Right ventricle myocardium superior (tissue), 1 donor: Measurements from ENCODE around the gene KLHL14. TPM values are rescaled to one million over a fixed set of nuclear protein-coding genes. Genes with fewer than 3 reads are reported as not detected.
"Not testable (repeated sequence)": the region's sequence is repeated elsewhere in the genome, so short reads cannot be mapped to it uniquely, and the experiment has no call there.

Source experiments
- ATAC-seq: fragments of 200-7000 bp; cut with Tn5 transposase; one replicate; pipeline ENCODE4 v1.9.1; 2020; ENCODE audit warnings: mild to moderate bottlenecking; ENCODE audit not compliant: poor library complexity
- DNase-seq: peaks from one replicate; pipeline ENCODE4 v3.0.0-alpha.2; 2020
- intact Hi-C: fragments of 100-400 bp; cut with DNase I; formaldehyde crosslinking; loops from one replicate; pipeline ENCODE4 v1.11.2; 2022
- long read RNA-seq: library from polyadenylated mRNA; unstranded; transcript quantifications from one replicate; pipeline ENCODE4 v2.0.0, GENCODE V29; 2021
- total RNA-seq: library from RNA; stranded (reverse); fragmentation: NEBNext Ultra II Directional; extraction: Animal tissue kit (Norgen Biotek cat#: 25700); gene quantifications from one replicate; pipeline ENCODE4 v1.2.1, GENCODE V29; 2021
- donor health status: DM: no; HTN: yes; CAD: no; lungs with severe emphysema.

KLHL14 gene, protein sequence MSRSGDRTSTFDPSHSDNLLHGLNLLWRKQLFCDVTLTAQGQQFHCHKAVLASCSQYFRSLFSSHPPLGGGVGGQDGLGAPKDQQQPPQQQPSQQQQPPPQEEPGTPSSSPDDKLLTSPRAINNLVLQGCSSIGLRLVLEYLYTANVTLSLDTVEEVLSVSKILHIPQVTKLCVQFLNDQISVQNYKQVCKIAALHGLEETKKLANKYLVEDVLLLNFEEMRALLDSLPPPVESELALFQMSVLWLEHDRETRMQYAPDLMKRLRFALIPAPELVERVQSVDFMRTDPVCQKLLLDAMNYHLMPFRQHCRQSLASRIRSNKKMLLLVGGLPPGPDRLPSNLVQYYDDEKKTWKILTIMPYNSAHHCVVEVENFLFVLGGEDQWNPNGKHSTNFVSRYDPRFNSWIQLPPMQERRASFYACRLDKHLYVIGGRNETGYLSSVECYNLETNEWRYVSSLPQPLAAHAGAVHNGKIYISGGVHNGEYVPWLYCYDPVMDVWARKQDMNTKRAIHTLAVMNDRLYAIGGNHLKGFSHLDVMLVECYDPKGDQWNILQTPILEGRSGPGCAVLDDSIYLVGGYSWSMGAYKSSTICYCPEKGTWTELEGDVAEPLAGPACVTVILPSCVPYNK
- total RNA-seq = not detected
- long read RNA-seq = 0 reads

DNA sequence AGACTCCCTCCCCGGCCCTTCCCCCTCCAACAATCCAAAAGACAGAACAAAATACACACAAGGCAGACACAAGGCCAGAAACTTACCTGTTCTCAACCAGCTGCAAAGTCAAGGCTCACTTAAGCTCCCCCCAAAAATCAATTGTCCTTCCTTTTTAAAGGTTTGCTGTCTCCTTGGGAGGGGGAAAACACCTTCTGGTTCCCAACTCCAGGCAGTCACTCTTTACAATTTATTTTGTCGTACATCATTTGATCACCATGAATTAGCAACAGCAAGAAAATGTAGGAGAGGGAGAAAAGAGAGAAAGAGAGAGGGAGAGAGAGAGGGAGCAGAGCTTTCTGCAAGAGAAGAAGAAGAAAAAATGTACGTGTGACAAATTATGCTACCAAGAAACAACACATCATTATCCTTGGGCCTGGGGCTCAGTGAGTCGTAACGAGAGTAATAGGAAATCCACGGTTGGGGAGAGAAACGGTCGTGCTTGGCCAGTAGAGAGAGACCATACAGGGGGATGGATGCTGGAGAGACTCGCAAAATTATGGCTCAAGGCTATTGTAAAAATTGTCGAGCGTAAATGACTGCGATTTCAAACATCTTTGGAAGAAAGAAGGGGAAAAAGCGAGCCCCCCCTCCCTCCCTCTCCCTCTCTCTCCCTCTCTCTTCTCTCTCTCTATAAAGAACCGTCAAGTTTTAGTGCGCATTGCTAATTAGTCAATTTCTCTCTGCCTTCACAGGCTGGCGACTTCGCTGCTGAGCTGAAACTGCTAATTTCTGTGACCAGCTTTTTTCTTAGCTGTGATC lies at the start of gene KLHL14:
Gene KLHL14 (minus strand): TSS at position 443 of the 801 bp plus-strand sequence. CDS start 2,432 bp downstream, outside the sequence.
- DNase-seq (no peak), ATAC-seq (no peak)
- intact Hi-C loops = no loop called here

DNA sequence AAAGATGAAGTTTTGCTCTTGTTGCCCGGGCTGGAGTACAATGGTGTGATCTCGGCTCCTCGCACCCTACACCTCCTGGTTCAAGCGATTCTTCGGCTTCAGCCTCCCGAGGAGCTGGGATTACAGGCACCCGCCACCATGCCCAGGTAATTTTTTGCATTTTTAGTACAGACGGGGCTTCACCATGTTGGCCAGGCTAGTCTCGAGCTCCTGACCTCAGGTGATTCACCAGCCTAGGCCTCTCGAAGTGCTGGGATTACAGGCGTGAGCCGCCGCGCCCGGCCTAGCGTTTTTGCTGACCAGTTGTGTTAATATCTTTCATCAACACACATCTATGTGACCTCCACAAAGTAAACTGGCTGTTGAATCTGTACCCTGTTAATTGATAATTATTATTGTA lies 49.4 kb upstream of the KLHL14 start:
- intact Hi-C loops = no loop called here
- DNase-seq (no peak), ATAC-seq (no peak)

DNA sequence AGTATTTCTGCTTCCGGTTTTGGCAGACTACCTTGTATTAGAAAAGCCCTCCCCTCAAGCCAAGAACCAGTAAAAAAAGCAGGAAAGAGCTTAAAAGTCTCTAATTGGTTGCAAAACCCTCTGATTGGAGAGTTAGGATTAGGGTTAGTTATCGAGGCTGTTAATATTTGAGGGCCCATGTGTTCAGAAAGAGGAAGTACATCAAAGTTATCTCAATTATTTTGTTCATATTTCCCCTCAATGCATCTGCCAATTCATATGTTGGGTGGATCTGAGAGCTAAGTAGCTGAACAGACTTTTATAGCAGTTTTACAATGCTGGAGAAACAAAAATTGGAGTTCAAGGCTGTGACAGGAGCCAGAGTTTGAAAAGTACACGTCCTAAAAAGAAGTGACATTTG lies 43.1 kb upstream of the KLHL14 start:
- DNase-seq (no peak), ATAC-seq (no peak)
- intact Hi-C loops = no loop called here

DNA sequence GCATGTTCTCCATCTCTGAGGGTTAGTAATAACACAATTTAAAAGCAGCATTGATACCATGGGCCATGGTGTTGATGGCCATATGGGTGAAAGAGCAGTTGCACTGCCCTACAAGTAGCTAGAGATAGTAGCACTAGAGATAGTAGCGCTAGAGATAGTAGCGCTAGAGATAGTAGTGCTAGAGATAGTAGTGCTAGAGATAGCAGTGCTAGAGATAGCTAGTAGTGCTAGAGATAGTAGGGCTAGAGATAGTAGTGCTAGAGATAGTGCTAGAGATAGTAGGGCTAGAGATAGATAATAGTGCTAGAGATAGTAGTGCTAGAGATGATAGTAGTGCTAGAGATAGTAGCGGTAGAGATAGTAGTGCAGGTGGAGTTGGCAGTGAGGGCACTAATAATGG lies 39.5 kb upstream of the KLHL14 start:
- DNase-seq (no peak), ATAC-seq (no peak)
- intact Hi-C loops = no loop called here

DNA sequence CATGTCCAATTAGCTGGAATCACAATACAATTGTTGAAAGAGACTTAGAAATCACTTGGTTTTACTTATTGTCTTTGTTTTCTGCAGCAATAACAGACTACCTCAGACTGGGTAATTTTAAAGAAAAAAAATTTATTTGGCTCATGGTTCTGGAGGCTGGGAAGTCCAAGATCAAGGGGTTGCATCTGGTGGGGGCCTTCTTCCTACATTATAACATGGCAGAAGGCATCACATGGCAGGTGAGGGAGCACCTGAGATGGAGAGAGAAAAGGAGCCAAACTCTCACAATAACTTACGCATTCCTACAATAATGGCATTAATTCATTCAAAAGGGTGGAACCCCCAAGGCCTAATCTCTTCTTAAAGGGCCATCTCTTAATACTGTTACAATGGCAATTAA lies 37.5 kb upstream of the KLHL14 start:
- intact Hi-C loops = no loop called here
- ATAC-seq = no peak
- DNase-seq = no peak

DNA sequence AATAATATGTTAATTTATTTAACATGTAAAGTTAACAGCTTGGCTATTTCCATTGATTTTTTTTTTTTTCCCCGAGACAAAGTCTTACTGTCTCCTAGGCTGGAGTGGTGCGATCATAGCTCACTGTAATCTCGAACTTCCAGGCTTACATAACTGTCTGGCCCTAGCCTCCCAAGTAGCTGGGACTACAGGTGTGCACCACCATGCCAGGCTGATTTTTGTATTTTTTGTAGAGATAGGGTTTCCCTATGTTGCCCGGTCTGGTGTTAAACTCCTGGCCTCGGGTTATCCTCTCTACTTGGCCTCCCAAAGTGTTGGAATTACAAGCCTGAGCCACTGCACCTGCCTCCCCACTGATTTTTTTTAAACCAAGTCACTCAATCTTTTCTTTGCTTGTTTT lies 32.5 kb upstream of the KLHL14 start:
- no peak for ATAC-seq
- no peak for DNase-seq
- intact Hi-C loops = no loop called here

DNA sequence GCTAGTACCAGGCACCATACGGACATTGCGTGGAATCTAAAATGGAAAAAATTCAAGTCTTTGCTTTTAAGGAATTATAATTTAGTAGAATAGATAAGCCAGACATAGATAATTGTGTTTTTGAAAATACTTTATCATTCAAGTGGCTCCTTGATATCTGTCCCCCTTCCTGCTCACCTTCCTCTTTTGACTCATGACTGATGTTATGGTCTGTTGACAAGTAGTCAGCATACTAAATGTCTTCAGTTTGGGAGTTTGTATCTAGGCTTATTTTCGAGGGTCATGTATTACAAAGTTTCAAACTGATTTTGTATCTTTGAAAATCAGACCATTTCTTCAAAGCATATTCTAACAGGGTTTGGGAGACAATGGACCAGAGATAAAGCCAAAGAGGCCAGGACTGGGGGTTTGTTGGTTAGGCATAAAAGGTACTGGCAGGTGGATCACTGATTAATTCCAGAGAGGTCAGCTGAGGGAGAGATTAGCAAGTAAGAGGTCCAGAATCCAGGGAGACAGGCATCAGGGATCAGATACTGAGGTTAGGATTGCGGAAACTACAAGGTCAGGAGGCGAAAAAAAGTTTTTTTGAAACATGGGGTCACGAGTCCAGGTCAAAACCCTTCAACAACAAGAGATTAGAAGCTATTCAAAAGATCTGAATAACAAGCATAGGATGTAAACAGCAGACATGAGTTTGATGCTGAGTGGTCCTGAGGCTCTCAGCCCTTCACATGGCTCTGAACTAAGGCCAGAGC lies 31.5 kb upstream of the KLHL14 start:
- DNase-seq (no peak), ATAC-seq (no peak)
- intact Hi-C loops = no loop called here

DNA sequence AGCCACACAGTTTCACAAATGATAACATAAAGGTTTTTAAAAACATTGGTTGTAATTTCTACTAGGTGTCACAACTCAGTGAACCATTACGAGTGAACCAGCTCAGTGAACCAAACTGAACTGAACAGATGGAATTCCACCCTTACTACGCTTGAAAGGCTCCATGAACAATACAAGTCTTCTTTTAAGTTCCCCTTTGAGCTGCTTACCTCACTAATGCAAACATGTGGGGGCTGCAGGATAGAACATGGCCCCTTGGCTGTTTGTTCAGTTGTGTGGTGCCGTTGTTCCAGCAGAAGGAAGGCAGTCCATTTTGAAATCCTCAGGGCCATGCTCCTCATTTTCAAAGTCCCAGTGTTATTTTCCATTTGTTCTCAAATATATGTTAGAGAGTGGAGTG lies 30.7 kb upstream of the KLHL14 start:
- DNase-seq (no peak), ATAC-seq (no peak)
- intact Hi-C loops = no loop called here

DNA sequence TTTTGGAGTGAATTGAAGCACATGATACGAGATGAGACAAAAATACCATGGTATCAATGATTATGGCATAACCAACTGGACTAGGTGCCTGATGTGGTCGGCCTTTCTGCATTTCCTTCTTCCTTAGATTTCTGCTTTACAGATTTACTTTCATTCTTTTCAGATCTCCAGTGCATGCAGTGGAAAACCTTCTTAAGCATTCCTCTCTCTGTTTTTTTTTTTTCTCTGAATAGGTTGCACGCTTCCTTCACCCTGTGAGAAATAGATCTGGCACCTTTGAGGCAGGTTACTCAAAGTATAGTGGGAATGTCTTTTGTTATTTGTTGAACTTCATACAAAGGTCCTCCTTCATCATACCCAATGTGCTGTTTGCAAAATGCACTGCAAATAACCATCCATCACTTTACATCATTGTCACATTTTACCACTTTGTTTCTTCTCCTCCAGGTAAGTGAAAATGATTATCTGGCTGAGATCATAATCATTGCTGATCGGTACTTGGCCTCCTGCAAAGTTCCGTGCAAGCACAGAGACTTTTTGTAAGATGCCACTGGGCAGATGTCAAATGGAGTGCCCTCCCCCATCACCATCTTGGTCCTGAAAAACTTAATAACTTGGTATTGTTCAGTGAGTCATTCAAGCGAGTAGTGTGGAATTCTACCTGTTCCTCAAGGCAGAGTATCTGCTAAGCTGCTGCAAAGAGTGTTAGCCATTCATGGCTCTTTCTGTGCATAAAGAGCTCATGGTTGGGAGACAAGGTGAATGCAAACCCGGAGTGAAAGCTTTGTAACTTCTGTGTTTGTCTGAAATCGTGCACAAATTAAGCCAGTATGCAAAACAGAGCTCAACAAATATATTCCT lies 30.0 kb upstream of the KLHL14 start:
- intact Hi-C loops = no loop called here
- no peak for ATAC-seq
- no peak for DNase-seq

DNA sequence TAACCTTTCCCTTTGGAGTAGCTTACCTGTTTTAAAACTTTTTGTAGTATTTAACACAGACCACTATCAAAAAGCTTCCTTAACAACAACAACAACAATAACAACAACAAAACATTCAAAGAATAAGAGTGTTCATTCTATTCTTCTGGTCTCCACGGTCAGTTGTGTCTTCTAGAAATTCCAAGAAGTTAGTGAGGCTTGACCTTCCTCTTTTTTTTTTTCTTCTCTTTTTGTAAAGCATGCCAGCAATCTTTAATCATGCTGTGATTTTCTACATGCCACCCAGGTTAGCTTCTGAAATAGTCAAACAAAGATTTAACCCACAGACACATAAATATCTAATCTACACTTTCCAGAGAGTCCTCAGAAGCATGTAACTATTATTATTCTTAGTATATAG lies 28.4 kb upstream of the KLHL14 start:
- ATAC-seq (no peak), DNase-seq (no peak)
- intact Hi-C loops = no loop called here

DNA sequence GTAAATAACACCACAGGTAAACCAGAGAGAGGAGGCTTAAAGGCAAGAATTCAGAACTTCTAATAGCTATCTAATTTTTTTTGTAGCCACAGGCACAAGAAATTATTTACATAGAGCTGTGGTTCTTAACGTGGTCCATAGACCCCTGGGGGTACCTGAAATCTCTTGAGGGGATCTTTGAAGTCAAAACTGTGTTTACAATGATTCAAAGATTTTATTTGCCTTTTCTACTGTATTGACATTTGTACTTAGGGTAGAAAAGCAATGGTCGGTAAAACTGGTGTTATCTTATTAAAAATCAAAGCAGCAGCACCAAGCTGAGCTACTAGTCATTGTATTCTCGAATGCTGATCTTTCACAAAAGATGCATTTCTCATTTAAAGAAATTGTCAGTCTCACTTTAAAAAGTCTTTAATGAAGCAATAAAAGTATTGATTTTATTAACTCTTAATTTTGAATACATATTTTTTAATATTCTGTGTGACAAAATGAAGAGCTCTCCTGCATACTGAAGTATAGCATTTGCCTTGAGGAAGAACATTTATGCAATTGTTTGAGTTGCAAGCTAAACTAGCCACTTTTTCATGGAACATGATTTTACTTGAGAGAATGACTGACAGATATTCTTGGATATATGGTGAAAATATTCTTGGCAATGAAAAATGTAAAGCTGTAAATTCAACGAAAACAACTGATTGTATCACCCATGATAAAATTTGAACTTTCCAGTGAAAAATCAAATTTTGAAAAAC lies 25.6 kb upstream of the KLHL14 start:
- ATAC-seq (no peak), DNase-seq (no peak)
- intact Hi-C loops = no loop called here

DNA sequence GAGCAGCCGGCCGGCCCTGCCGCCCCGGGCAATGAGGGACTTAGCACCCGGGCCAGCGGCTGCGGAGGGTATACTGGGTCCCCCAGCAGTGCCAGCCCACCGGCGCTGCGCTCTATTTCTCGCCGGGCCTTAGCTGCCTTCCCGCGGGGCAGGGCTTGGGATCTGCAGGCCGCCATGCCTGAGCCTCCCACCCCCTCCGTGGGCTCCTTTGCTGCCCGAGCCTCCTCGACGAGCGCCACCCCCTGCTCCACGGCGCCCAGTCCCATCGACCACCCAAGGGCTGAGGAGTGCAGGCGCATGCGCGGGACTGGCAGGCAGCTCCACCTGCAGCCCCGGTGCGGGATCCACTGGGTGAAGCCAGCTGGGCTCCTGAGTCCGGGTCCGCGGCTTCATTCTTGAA lies 21.8 kb upstream of the KLHL14 start:
- DNase-seq, ATAC-seq, intact Hi-C loops: not testable (repeated sequence)

DNA sequence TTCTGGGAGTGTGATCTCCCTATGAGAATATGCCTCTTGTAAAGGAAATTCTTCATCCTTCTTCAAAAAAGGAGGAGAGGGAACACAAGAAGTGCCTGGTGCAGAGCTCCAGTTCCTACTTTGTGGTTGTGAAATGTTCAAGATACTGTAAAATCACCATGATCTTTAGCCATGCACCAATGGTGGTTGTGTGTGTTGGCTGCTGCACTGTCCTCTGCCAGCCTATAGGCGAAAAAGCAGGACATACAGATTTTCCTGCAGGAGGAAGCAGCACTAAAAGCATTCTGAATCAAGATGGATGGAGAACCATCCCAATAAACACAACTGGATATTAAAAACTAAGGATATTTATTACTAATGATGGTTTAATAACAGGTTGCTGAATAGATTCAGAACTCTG lies 6.2 kb upstream of the KLHL14 start:
- DNase-seq (no peak), ATAC-seq (no peak)
- intact Hi-C loops = no loop called here

DNA sequence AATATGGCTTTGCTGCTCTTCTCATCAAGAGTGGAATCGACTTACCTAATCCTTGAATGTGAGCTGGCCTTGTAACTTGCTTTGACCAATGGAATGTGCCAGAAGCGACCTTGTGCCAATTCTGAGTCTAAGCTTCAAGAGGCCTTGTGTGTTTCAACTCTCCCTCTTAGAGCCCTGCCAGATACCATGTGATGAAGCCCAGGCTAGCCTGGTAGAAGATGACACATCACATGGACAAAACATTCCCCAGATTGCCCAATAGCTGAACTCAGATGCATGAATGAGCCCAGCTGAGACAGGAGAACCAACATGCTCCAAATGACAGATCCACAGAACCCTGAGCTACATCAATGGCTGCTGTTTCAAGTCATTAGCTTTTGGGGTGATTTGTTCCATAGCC lies 4.2 kb upstream of the KLHL14 start:
- no peak for ATAC-seq
- intact Hi-C loops = no loop called here
- DNase-seq = no peak

DNA sequence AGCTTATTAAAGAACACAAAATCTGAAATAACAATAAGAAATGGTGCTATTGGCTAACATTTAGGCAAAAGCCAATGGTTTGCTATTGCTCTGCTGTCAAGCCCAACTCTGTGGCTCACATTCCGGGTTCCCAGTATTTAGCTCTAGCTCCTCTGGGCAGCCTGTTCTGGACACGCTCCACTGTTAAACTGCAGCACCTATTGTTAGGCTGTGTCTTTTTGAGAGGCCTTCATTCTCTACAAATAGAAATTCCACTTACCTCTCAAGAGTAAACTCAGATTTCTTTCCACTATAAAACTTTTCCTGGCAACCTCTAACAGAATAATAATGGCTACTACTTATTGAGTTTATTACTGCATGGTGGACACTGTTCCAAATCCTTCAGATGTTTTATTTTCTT lies 3.7 kb upstream of the KLHL14 start:
- no peak for DNase-seq
- no peak for ATAC-seq
- intact Hi-C loops = no loop called here

DNA sequence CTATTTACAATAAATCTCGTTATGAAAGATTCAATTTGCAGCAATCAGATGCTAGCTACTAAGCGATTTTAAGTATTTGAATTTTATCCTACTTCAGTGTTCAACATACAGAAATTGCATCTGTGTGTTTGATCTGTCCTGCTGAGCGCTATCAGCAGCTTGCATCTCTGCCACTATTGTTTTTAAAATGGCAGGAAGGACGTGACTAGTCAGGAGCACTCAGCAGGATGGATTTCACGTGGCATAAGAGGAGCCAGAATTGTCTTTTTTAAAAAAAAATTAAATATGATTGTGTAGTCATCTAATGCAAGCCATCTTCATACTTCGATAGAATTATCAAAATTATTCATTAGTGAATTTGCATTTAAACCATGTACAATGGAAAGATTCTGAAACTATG lies 2.8 kb upstream of the KLHL14 start:
- intact Hi-C loops = no loop called here
- no peak for DNase-seq
- ATAC-seq = no peak

DNA sequence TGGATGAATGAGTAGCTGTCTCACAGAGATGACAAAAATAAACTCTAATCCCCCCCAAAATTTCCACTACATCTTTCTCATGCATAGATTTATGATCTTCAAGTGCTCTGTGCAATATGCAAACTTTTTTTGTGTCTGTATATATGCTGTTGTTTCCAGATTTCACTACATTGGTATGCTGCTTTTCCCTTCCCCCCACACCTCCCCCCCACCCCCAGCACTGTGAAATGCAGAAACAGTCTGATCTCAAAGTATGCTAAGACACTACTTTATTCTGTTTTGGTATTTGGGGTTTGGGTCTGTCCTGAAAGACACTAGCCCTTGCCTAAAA lies 524 bp upstream of the KLHL14 start:
- intact Hi-C loops = no loop called here
- ATAC-seq = no peak
- no peak for DNase-seq
